ENCODE data around the gene ARMC9.

- TF ChIP-seq CTCF (IDR thresholded peaks at IDR 0.05) (no peak), POLR2A (IDR thresholded peaks at IDR 0.05) (no peak)
These were observed 120.5 kb downstream of the ARMC9 start for GRCh38 chr2:231318954-231319353.

Data from suprapubic skin (tissue), 3 donors.